C4-2B (cell line): ENCODE data around the gene BBOX1.

ENCODE experiments used
- H3K27ac ChIP-seq: fragments of 450-650 bp; 2 replicates; pipeline ENCODE4 v1.5.1; 2017
- CTCF ChIP-seq: fragments of 450-650 bp; conservative IDR thresholded peaks from 2 replicates; pipeline ENCODE4 v1.5.1; 2017; ENCODE audit warnings: mild to moderate bottlenecking
- ZFX ChIP-seq: fragments of 450-650 bp; IDR thresholded peaks from 2 replicates; pipeline ENCODE4 v1.6.1; 2017

Gene BBOX1

GRCh38 chr11:27153136-27153535, 112.5 kb downstream of the BBOX1 start:
- no peak for TF ChIP-seq CTCF
- TF ChIP-seq ZFX, result no peak
- H3K27ac ChIP-seq, result no peak overlapping the region

GRCh38 chr11:27158456-27159334, 118.1 kb downstream of the BBOX1 start:
- TF ChIP-seq CTCF (peak; percentile 95), ZFX (no peak)
- H3K27ac ChIP-seq, result no peak overlapping the region

- TF ChIP-seq CTCF, result no peak
- TF ChIP-seq ZFX, result no peak
- H3K27ac ChIP-seq, result no peak overlapping the region
These were observed 118.7 kb downstream of the BBOX1 start for GRCh38 chr11:27159335-27159679.

GRCh38 chr11:27161071-27161470, 120.5 kb downstream of the BBOX1 start:
- no peak overlapping the region for H3K27ac ChIP-seq
- TF ChIP-seq ZFX (no peak), CTCF (no peak)

- no peak for TF ChIP-seq CTCF
- TF ChIP-seq ZFX, result no peak
These were observed 121.6 kb downstream of the BBOX1 start for GRCh38 chr11:27162237-27162636.

GRCh38 chr11:27166130-27166529, 125.5 kb downstream of the BBOX1 start:
- TF ChIP-seq CTCF, result no peak
- no peak for TF ChIP-seq ZFX
- no peak overlapping the region for H3K27ac ChIP-seq

More at GRCh38 chr11:27162237-27162636, 121.6 kb downstream of the BBOX1 start:
- H3K27ac ChIP-seq, result no peak overlapping the region

- TF ChIP-seq ZFX (no peak), CTCF (no peak)
- no peak overlapping the region for H3K27ac ChIP-seq
These were observed 130.9 kb downstream of the BBOX1 start for GRCh38 chr11:27171376-27171958.
